GM21737 (cell line): ENCODE data around the gene LINC01488.

ENCODE experiments used
- ATAC-seq: cut with Tn5 transposase; IDR thresholded peaks from one replicate; pipeline ENCODE4 v1.9.1; 2021; ENCODE audit warnings: mild to moderate bottlenecking, moderate library complexity; ENCODE audit not compliant: unreplicated experiment

LINC01488 gene

DNA sequence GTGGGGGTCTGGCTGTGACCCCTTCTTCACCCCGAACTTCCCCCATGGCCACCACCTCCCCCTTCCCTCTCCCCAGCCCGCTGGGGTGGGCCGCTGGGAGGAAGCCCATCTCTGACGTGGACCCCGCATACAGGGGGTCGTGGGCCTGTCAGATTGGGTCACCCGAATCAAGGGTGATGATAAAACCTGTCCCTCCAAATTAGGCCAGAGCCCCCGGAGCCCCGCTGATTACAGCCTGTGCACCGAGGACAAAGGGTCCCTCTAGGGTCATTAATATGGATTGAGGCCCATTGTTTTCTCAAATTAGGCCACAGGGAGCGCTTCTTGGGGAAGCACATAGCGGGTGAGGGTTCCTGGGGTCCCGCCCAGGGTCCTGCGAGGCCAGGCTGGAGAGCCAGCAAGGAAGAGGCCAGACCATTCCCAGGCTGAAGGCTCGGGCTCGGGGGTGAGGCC, 4.9 kb upstream of the LINC01488 start:
- no peak for ATAC-seq

GRCh38 chr11:69477086-69477485, 4.4 kb upstream of the LINC01488 start:
- ATAC-seq = no peak

DNA sequence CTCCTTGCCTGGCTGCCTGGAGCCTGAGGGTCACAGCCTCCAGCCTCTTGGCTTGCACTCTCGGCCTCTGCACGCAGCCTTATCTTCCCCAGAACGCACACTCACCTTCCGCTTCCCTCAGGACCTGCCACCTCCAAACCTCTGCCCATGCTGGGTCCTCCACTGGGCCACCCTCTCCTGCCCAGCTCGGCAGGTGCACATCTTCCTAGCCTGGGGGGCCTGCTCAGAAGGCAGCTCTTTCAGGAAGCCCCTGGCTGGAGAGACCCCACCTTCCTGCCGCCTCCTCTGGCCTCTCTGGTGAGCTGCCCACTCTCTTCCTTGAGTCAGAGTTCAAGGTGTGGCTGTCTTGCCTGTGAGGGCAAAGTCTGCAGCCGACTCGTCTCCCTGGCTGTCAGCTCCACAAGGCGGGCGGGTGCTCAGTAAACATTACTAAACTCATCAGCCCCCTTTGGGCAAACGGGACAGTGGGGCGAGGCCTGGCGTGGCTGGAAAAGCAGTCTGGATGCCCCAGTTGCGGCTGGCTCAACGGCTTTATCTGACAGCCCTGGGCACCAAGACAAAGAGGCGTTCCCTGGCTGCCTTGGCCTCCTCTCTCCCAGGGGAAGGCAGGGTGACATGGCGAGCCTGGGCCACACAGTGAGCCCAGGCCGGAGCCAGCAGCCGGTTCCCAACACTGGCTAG, 1.7 kb upstream of the LINC01488 start:
- no peak for ATAC-seq

DNA sequence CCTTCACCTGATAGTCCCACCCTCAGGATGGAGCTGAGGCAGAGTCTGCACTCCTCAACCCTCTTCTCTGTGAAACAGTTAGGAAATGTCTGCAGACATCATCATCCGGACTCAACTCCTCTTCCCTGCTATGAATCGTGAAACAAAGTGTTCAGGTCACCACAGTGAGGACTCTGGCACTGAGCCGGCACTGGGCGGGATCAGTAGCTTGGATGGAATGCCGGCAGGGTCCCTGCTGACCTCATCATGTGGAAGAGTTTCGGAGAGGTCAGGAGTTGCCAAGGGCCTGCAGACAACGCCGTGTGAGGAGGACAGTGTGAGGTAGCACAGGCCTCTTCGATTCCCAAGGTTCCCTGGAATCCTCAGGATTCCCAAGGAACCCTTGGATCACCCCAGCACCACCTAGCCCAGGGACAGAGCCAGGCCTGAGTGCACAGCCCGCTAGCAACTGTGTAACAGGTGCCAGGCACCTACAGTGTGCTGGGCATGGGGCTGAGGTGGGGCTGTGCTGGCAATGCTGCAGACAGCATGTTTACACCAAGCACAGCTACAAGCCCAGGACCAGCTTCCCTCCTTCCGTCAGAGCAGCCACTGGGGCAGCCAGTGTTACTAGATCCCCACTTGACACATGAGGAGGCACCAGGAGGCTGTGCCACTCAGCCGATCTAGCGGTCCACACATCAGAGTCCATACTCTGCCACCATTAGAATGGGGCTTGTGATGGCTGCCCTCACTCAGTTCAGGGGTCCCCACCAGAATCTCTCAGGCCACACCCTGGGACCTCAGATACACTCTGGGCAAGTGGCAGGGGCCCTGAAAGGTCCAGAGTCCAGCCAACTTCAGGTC, 693 bp upstream of the LINC01488 start:
- ATAC-seq = no peak

DNA sequence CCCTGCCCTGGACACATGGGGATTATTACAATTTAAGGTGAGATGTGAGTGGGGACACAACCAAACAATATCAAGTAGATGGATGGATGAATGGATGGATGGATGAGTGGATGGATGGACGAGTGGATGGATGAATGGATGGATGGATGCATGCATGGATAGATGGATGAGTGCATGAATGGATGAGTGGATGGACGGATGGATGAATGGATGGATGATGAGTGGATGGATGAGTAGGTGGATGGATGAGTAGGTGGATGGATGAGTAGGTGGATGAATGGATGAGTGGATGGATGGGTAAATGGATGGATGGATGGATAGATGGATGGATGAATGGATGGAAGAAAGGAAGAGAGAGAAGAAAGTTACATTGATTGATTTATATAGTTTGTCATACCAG, 859 bp downstream of the LINC01488 start:
- no peak for ATAC-seq

- ATAC-seq = no peak
These were observed 1.7 kb downstream of the LINC01488 start for GRCh38 chr11:69483170-69483569.

GRCh38 chr11:69483691-69484426, 2.4 kb downstream of the LINC01488 start:
- no peak for ATAC-seq

DNA sequence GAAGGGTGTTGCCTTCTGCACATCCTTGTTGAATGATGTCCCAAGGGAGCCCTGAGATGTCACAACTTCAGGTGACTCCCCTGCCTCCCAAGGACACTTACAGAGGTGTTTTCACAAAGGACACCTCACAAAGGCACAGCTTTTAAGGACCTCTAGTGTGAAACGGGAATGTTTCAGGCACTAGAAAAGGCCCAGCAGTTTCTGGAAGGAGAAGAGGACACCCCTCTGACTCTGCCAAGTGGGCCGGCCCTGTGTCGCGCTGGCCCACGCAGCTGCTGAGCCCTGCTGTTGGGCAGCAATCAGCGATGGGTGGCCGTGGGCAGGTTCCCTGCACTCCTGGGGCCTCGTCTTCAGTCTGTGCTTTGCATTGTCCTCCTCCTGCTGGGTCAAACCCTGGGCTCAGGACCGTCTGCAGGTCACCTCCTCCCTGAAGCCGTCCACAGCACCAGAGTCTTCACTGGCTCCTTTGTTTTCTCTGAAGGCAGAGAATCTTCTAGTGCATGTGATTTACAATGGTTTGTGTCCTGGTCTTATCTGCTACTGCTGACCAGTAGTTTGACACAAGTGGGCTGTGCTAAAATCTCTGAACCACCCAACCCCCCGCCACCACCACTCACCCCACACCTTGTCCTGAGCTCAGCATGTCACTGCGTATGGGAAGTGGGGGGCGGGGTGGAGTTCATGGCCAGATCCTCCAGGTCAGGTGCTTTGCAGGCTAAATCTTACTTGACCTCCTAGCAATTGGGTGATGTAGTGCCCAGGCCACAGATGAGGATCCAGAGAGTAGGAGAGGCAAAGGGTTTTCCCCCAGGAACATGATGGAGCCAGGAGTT, 3.2 kb downstream of the LINC01488 start:
- ATAC-seq = no peak

DNA sequence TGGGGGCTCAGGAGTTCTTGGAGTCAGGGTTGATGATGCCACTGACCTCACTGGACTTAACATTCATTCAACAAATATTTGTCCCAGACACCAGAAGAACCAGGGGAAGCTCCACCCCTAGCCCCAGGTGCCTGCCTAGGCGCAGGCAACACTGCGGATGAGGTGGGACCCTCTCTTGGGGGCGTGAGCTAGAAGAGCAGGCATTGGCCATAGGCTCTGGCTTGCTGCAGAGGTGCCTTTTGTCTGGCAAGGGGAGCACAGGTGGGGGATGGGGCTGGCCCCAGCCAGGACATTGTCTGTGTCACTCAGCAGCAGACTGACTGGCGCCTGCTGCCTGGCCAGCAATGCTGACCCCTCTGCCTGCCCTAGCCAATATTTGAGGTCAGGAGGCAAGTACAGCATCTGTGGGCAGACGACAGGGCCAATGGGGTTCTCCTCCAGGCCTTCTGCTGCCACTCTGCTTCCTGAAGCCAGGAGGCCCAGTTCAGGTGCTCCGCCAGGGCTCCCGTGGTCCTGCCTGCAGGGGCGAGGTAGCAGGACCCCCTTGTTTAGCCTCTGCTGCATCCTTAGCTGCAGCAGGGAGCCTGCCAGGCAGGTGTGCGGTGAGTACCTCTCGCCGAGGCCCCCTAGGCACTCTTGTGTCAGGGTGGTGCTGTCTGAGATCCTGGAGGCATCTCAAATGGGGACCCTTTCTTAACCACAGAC, 4.0 kb downstream of the LINC01488 start:
- no peak for ATAC-seq

DNA sequence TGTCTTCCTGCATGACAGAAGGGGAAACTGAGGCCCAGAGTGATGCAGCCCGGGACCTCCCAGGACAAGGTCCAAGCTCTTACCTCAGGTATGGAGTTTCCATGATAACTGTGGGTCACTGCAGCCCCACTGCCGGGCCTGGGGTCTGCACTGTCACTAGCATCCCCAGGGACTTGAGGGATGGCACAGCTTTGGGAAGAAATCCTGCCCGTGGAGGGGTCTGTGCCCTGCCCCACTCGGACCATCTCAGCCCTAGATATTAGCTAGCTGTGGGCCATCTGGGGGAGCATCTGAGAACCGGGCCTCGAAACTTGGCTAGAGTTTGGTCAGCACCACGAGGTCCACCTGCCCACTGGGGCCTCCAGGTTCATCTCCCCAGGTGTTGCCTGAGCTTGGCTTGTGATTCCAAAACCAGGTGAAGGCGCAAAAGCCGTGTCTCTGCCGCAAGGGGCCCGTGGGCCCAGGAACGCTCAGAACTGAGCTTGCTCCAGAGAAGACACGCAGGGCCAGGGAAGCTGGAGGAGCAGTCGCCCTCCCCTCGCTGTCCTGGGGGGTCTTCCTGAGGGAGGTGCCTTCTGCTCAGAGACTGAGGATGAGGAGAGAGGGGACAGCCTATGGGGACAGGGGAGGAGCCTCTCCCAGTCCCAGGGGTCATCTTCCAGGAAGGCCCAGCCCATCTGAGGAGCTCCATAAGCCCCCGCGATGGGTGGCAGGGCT, 4.8 kb downstream of the LINC01488 start:
- no peak for ATAC-seq

DNA sequence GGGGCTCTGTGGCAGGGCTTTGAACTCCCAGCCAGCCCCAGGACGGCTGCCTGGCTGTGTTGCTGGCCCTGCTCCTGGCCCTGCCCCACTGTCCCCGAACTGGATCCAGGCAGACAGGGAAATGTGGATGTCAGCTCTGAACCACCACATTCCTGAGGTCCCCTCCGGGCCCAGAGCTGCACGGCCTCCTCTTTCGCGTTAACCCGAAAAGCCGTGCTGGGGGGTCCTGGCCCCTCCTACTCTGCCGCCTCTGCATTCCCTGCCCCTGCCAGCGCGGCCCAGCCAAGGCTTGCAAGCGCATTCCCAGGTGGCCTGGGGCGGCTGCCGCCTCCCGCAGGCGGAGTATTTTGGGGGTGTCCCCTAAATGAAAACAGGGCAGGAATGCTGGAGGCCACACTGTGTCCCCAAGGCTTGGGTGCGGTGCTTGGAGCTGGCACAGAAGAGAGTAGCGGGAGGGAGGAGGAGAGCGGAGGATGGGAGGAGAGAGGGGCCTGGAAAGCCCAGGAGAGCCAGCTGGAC, 5.4 kb downstream of the LINC01488 start:
- ATAC-seq = no peak

- no peak for ATAC-seq
These were observed 5.9 kb downstream of the LINC01488 start for GRCh38 chr11:69487391-69487790.

- ATAC-seq = no peak
These were observed 6.5 kb downstream of the LINC01488 start for GRCh38 chr11:69487849-69488542.

- no peak for ATAC-seq
These were observed 7.1 kb downstream of the LINC01488 start for GRCh38 chr11:69488543-69488940.

DNA sequence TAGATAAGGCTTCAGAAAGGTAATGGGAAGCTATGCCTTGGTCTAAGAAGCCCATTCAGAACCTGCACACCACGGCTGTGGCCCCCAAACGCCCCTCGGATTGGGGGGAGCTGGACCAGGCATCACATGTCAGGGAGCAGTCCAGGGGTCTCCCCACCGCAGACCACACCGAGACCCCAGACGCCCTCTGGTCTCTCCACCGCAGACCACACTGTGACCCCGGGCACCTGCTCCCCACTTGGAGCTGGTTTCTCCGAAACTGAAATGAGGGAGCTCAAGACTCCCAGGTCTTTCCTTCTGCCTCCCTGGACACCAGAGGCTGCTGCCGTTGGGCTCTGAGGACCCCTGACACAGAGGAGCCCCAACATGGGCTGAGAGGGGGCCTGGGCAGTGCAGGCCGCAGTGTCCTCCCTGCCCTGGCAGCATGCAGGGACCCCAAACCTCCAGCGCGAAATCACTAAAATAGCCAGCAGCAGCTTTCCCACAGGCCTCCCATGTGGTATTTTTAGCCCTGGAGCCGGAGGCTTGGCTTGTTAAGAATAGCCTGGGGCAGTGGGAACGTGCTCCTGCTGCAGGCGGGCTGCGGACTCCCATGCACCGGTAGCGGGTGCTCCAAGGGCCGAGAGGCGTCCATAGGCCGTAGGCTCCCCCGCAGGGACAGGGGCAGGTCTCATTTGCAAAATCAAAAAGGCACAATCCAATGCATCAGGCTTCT, 7.7 kb downstream of the LINC01488 start:
- ATAC-seq = no peak

GRCh38 chr11:69489746-69490365, 8.4 kb downstream of the LINC01488 start:
- ATAC-seq = no peak

DNA sequence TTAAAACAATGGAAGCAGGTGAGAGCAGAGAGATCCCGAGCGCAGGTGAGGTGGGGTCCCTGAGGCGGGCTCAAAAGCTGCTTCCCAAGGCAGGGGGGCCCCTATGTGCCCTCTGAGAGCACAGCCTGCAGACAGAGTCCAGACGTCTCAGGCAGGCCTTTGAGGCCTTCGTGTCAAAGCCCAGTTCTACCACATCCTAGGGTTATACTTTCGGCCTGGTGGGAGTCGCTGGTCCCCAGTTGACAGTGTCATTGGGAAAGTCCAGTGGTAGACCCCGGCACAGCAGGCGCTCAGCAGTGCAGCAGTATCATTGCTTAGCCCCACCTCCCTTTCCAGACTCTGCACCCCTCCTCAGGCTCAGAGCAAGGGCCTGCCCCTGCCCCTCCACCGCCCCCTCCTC, 9.1 kb downstream of the LINC01488 start:
- no peak for ATAC-seq
